C4-2B (cell line): ENCODE results near the gene SPATS2L.

Experiments used
- CTCF ChIP-seq: fragments of 450-650 bp; conservative IDR thresholded peaks from 2 replicates; pipeline ENCODE4 v1.5.1; 2017; ENCODE audit warnings: mild to moderate bottlenecking
- ZFX ChIP-seq: fragments of 450-650 bp; IDR thresholded peaks from 2 replicates; pipeline ENCODE4 v1.6.1; 2017

- TF ChIP-seq CTCF: no peak
- no peak for TF ChIP-seq ZFX
Measured at GRCh38 chr2:200525551-200525881, 219.0 kb downstream of the SPATS2L start.
